Activated CD8-positive, alpha-beta T cell treated with anti-CD3 and anti-CD28 coated beads, Interleukin-2, amount 10 ng/mL, durations not matched to agents 7 days and 5 days (primary cell): ENCODE measurements around the gene CDKAL1. TPM values are rescaled to one million over a fixed set of nuclear protein-coding genes. Genes with fewer than 3 reads are reported as not detected.

Experiments used
- ATAC-seq: fragments of 150-1000 bp; cut with Tn5 transposase; one replicate; pipeline ENCODE4 v1.10.0; 2021; ENCODE audit warnings: moderate library complexity
- CTCF ChIA-PET: fragments of 350-600 bp; sonication (Branson Sonifier 250); formaldehyde crosslinking; loops from one replicate; lab custom pipeline; 2021; ENCODE audit warnings: antibody characterized with exemption; lab: Charles Lee
- POLR2A ChIA-PET: fragments of 350-600 bp; sonication (Branson Sonifier 250); formaldehyde crosslinking; loops from one replicate; lab custom pipeline; 2021; ENCODE audit warnings: antibody characterized with exemption; lab: Charles Lee
- DNase-seq: peaks from one replicate; pipeline ENCODE4 v3.0.0-alpha.2; 2020
- H3K27ac Mint-ChIP-seq: one replicate; pipeline ENCODE4 v1.8.0; 2021; ENCODE audit warnings: mild to moderate bottlenecking, mixed read lengths
- H3K27me3 Mint-ChIP-seq: one replicate; pipeline ENCODE4 v1.8.0; 2021; ENCODE audit warnings: low read depth, mixed read lengths
- H3K36me3 Mint-ChIP-seq: one replicate; pipeline ENCODE4 v1.8.0; 2021; ENCODE audit warnings: low read depth, mixed read lengths
- H3K4me1 Mint-ChIP-seq: one replicate; pipeline ENCODE4 v1.8.0; 2021; ENCODE audit warnings: low read depth, mixed read lengths
- H3K4me3 Mint-ChIP-seq: one replicate; pipeline ENCODE4 v1.8.0; 2021; ENCODE audit warnings: mild to moderate bottlenecking, mixed read lengths
- H3K9me3 Mint-ChIP-seq: one replicate; pipeline ENCODE4 v1.8.0; 2022; ENCODE audit warnings: mixed read lengths; ENCODE audit not compliant: insufficient read depth
- total RNA-seq, 2 experiments: library from RNA; stranded (reverse); gene quantifications; one replicate each; pipeline ENCODE4 v1.2.3, GENCODE V29; 2021

The CDKAL1 gene
- total RNA-seq, 2 experiments from 2014 or later = 24.3 to 25.2 TPM

- no peak for ATAC-seq
- DNase-seq = no peak
- H3K9me3 Mint-ChIP-seq = peaks cover 3% of the 10 kb centered on the region
- H3K27ac Mint-ChIP-seq = no peak overlapping the region
- H3K36me3 Mint-ChIP-seq = peaks cover 12% of the 10 kb centered on the region
- H3K4me3 Mint-ChIP-seq = no peak overlapping the region
- H3K4me1 Mint-ChIP-seq = peaks cover 7% of the 10 kb centered on the region
- POLR2A ChIA-PET = no interaction called here
- H3K27me3 Mint-ChIP-seq = no peaks in the 10 kb centered on the region
- CTCF ChIA-PET = no interaction called here
Observed at GRCh38 chr6:21200134-21200870, 666.0 kb downstream of the CDKAL1 start.

GRCh38 chr6:21201187-21201586, 666.9 kb downstream of the CDKAL1 start:
- Mint-ChIP-seq H3K27me3 (no peaks in the 10 kb centered on the region), H3K9me3 (peaks cover 4% of the 10 kb centered on the region), H3K4me3 (no peak overlapping the region), H3K4me1 (peaks cover 7% of the 10 kb centered on the region), H3K36me3 (peaks cover 15% of the 10 kb centered on the region), H3K27ac (no peak overlapping the region)
- DNase-seq = no peak
- ChIA-PET CTCF (interaction anchor here (1.2 kb wide), 1 partner anchor 9 kb away, joined by 4 read pairs; no protein-coding TSS in a partner anchor), POLR2A (no interaction called here)
- ATAC-seq = no peak

- ATAC-seq (no peak), DNase-seq (no peak)
- Mint-ChIP-seq H3K27me3 (no peaks in the 10 kb centered on the region), H3K36me3 (peaks cover 19% of the 10 kb centered on the region), H3K4me3 (no peak overlapping the region), H3K27ac (no peak overlapping the region), H3K9me3 (peaks cover 7% of the 10 kb centered on the region), H3K4me1 (peaks cover 7% of the 10 kb centered on the region)
- ChIA-PET POLR2A (no interaction called here), CTCF (interaction anchor here (1.2 kb wide), 1 partner anchor 9 kb away, joined by 4 read pairs; no protein-coding TSS in a partner anchor)
Observed at GRCh38 chr6:21201637-21202350, 667.5 kb downstream of the CDKAL1 start.

- CTCF ChIA-PET = no interaction called here
- H3K9me3 Mint-ChIP-seq = peaks cover 7% of the 10 kb centered on the region
- peaks cover 21% of the 10 kb centered on the region for H3K36me3 Mint-ChIP-seq
- POLR2A ChIA-PET = no interaction called here
- peaks cover 7% of the 10 kb centered on the region for H3K4me1 Mint-ChIP-seq
- DNase-seq (no peak), ATAC-seq (no peak)
- no peak overlapping the region for H3K27ac Mint-ChIP-seq
- H3K4me3 Mint-ChIP-seq = no peak overlapping the region
- no peaks in the 10 kb centered on the region for H3K27me3 Mint-ChIP-seq
Observed at GRCh38 chr6:21202521-21202920, 668.3 kb downstream of the CDKAL1 start.

- DNase-seq (no peak), ATAC-seq (no peak)
- no peak overlapping the region for H3K27ac Mint-ChIP-seq
- H3K36me3 Mint-ChIP-seq = peaks cover 19% of the 10 kb centered on the region
- ChIA-PET POLR2A (no interaction called here), CTCF (no interaction called here)
- no peaks in the 10 kb centered on the region for H3K4me1 Mint-ChIP-seq
- no peak overlapping the region for H3K4me3 Mint-ChIP-seq
- H3K27me3 Mint-ChIP-seq = no peaks in the 10 kb centered on the region
- H3K9me3 Mint-ChIP-seq = peaks cover 7% of the 10 kb centered on the region
Observed at GRCh38 chr6:21204951-21205350, 670.7 kb downstream of the CDKAL1 start.

GRCh38 chr6:21208081-21208795, 674.0 kb downstream of the CDKAL1 start:
- POLR2A ChIA-PET = no interaction called here
- peaks cover 23% of the 10 kb centered on the region for H3K36me3 Mint-ChIP-seq
- peaks cover 7% of the 10 kb centered on the region for H3K9me3 Mint-ChIP-seq
- no peak for DNase-seq
- H3K27me3 Mint-ChIP-seq = no peaks in the 10 kb centered on the region
- ATAC-seq = no peak
- no peak overlapping the region for H3K4me3 Mint-ChIP-seq
- H3K27ac Mint-ChIP-seq = no peak overlapping the region
- CTCF ChIA-PET = no interaction called here
- no peaks in the 10 kb centered on the region for H3K4me1 Mint-ChIP-seq

- H3K36me3 Mint-ChIP-seq = peaks cover 23% of the 10 kb centered on the region
- H3K4me1 Mint-ChIP-seq = no peaks in the 10 kb centered on the region
- DNase-seq (no peak), ATAC-seq (no peak)
- H3K4me3 Mint-ChIP-seq = no peak overlapping the region
- no peaks in the 10 kb centered on the region for H3K27me3 Mint-ChIP-seq
- POLR2A ChIA-PET = no interaction called here
- H3K27ac Mint-ChIP-seq = no peak overlapping the region
- H3K9me3 Mint-ChIP-seq = peaks cover 7% of the 10 kb centered on the region
- CTCF ChIA-PET = no interaction called here
Observed at GRCh38 chr6:21208796-21209186, 674.5 kb downstream of the CDKAL1 start.

- CTCF ChIA-PET = no interaction called here
Observed at GRCh38 chr6:21213492-21213891, 679.2 kb downstream of the CDKAL1 start.

GRCh38 chr6:21214738-21215448, 680.6 kb downstream of the CDKAL1 start:
- H3K9me3 Mint-ChIP-seq = no peaks in the 10 kb centered on the region
- H3K4me1 Mint-ChIP-seq = no peaks in the 10 kb centered on the region
- ATAC-seq = no peak
- CTCF ChIA-PET = no interaction called here
- POLR2A ChIA-PET = no interaction called here
- no peak for DNase-seq
- H3K27ac Mint-ChIP-seq = no peak overlapping the region
- no peak overlapping the region for H3K4me3 Mint-ChIP-seq
- H3K36me3 Mint-ChIP-seq = peaks cover 10% of the 10 kb centered on the region
- no peaks in the 10 kb centered on the region for H3K27me3 Mint-ChIP-seq

More at GRCh38 chr6:21213492-21213891, 679.2 kb downstream of the CDKAL1 start:
- ATAC-seq (no peak), DNase-seq (no peak)
- no peaks in the 10 kb centered on the region for H3K27me3 Mint-ChIP-seq
- POLR2A ChIA-PET = no interaction called here
- no peaks in the 10 kb centered on the region for H3K9me3 Mint-ChIP-seq
- H3K36me3 Mint-ChIP-seq = peaks cover 7% of the 10 kb centered on the region
- H3K27ac Mint-ChIP-seq = no peak overlapping the region
- no peaks in the 10 kb centered on the region for H3K4me1 Mint-ChIP-seq
- no peak overlapping the region for H3K4me3 Mint-ChIP-seq

- ATAC-seq = no peak
- Mint-ChIP-seq H3K9me3 (no peaks in the 10 kb centered on the region), H3K27ac (no peak overlapping the region), H3K27me3 (no peaks in the 10 kb centered on the region), H3K36me3 (peaks cover 4% of the 10 kb centered on the region), H3K4me1 (no peaks in the 10 kb centered on the region), H3K4me3 (no peak overlapping the region)
- DNase-seq = no peak
- POLR2A ChIA-PET = no interaction called here
- CTCF ChIA-PET = no interaction called here
Observed at GRCh38 chr6:21219241-21219640, 685.0 kb downstream of the CDKAL1 start.

- POLR2A ChIA-PET = no interaction called here
- H3K27me3 Mint-ChIP-seq = no peaks in the 10 kb centered on the region
- no peak overlapping the region for H3K27ac Mint-ChIP-seq
- no peak overlapping the region for H3K4me3 Mint-ChIP-seq
- CTCF ChIA-PET = no interaction called here
- no peaks in the 10 kb centered on the region for H3K4me1 Mint-ChIP-seq
- DNase-seq = no peak
- no peak for ATAC-seq
- peaks cover 4% of the 10 kb centered on the region for H3K36me3 Mint-ChIP-seq
- H3K9me3 Mint-ChIP-seq = no peaks in the 10 kb centered on the region
Observed at GRCh38 chr6:21219856-21220255, 685.6 kb downstream of the CDKAL1 start.
